GM08714 (cell line): ENCODE measurements around the gene FYB1.

Experiments
- H3K4me3 ChIP-seq: fragments of 200-500 bp; sonication (Bioruptor generic); 2 replicates; pipeline ENCODE4 v1.5.1; 2014; ENCODE audit warnings: mild to moderate bottlenecking, low read length, inconsistent platforms
- ZNF274 ChIP-seq: IDR thresholded peaks from 2 replicates; pipeline ENCODE4 v1.6.1; 2012; ENCODE audit warnings: mild to moderate bottlenecking, low read depth, low read length

The FYB1 gene

GRCh38 chr5:39055768-39056398 is 163.5 kb downstream of the FYB1 start:
- TF ChIP-seq ZNF274: no peak
- no peak overlapping the region for H3K4me3 ChIP-seq
